Kidney epithelial cell (primary cell): ENCODE measurements around the gene C13orf46. TPM values are rescaled to one million over a fixed set of nuclear protein-coding genes. Genes with fewer than 3 reads are reported as not detected.

Source experiments
- DNase-seq: peaks from one replicate; pipeline ENCODE4 v3.0.0-alpha.2; 2010; ENCODE audit warnings: low read depth
- H3K27me3 ChIP-seq: 2 replicates; pipeline ENCODE4 v1.6.0; 2011; ENCODE audit warnings: low read length; ENCODE audit not compliant: control insufficient read depth, insufficient read depth
- H3K36me3 ChIP-seq: 2 replicates; pipeline ENCODE4 v1.5.1; 2011; ENCODE audit warnings: low read length; ENCODE audit not compliant: control insufficient read depth, insufficient read depth
- H3K4me3 ChIP-seq: 2 replicates; pipeline ENCODE4 v1.5.1; 2011; ENCODE audit warnings: low read depth, mild to moderate bottlenecking, control low read depth, low read length
- CTCF ChIP-seq: IDR thresholded peaks from 2 replicates; pipeline ENCODE4 v1.5.1; 2011; ENCODE audit warnings: mild to moderate bottlenecking, moderate library complexity, low read length, control low read depth, inconsistent platforms; ENCODE audit not compliant: insufficient read depth, poor library complexity, severe bottlenecking
- total RNA-seq: library from RNA; depleted of rRNA; stranded (reverse); fragments of >200 nt; gene quantifications from 2 replicates; pipeline ENCODE4 v1.2.3, GENCODE V29; 2015

C13orf46 gene
- total RNA-seq, 1 donor from 2014 or later, result 0.04 TPM

DNA sequence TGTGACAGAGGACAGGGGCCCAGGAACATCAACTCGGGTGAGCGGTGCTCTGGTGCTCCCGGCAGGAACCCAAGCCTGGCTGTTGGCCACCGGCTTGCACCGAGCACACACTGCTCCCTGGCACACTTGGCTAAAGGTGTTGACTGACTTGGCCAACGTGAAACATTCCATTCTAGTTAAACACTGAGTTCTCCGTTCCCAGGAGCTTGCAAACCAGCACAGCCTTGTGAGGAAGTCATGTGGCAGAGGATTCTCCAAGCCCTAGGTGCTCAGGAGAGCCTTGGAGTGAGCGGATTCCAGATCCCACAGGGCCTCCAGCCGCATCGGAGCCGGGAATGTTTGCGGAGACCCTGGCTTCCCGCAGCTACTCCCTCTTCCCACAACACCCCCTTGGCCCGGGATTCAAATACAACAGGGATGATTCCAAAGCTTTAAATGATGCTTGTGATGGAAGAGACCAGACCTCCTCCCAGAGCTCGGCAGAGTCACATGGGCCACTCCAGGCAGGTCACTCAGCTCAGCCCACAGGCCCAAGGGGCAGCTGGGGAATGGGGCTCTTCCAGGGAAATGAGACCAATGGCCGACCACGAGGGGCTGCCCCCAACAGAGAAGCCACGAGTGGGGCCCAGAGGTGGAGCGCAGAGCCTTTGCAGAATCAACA lies 2.9 kb downstream of the C13orf46 start:
- TF ChIP-seq CTCF, result no peak
- Histone ChIP-seq H3K36me3 (no peaks in the 10 kb centered on the region), H3K27me3 (no peaks in the 10 kb centered on the region), H3K4me3 (no peak overlapping the region)
- no peak for DNase-seq

DNA sequence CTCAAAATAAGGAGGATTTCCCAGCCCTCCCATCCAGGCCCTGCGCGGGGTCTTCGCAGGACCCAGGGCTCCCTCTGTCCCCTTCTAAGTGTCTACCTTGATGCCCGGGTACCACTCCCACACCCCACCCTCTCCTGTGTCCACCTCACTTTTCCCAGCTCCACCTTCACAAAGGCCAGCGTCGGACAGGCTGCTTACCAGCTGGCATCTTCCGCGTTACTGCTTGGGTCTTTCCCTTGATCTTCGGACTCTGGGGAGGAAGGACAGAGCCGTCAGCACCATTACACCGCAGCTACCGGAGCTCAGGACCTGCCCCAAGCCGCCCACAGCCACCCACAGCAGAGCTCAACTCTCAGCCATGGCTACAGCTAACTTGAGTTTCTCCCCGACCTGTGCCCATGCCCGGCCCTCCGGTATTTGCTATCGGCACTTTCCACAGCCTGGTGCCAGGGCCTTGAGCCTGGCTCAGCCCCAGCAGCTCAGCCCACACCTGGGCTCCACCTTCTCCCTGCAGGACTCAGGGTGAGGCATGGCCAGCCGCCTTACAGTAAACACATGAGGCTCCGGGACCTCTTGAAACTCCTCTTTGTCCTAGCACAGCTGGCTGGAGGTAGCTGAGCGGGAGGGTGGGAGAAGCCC lies 3.8 kb downstream of the C13orf46 start:
- H3K36me3 ChIP-seq, result no peaks in the 10 kb centered on the region
- no peak overlapping the region for H3K4me3 ChIP-seq
- no peak for DNase-seq

GRCh38 chr13:113969311-113969972 lies 4.4 kb downstream of the C13orf46 start:
- H3K27me3 ChIP-seq, result no peaks in the 10 kb centered on the region
- DNase-seq, result no peak
- H3K36me3 ChIP-seq, result no peaks in the 10 kb centered on the region
- no peak for TF ChIP-seq CTCF
- no peak overlapping the region for H3K4me3 ChIP-seq

More for the DNA sequence above, 3.8 kb downstream of the C13orf46 start:
- no peaks in the 10 kb centered on the region for H3K27me3 ChIP-seq
- TF ChIP-seq CTCF, result no peak

DNA sequence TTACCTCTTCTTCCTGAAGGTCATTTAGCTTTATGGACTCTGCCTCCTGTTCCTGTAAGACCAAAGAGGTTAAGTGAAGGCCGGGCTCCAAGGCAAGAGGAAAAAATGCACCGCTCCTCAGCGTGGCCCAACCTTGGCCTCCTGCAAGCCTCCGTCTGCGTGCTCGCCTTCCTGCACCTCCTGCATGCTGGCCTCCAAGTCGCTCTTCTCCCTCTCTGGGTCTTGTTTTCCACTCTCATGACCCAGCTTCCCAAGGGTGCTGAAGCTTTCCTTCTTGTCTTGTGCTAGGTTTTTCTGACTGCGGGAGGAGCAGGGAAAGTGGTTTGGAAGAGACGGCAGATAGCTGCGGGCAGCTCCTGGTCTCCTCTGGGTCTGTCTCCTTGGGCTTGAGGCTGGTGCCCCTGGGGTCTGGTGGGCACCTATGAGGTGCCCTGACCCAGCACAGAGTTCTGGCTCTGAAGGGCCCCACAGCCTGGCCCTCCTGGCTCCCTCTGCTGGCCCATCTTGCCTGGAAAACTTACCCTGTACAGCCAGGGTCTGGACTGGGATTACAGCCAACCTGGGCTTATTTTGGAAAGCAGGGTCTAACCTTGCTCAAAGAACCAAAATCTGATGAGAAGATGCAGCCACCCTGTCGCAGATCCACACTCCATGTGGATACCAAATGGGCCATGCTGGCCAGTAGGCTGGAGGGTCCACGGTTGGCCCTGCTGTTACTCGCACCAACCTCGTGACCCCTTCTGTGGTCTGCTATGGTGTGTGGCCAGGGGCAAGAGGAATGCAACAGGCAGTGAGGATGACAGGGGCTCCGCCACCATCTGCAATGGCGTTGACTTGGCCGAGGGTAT lies 5.2 kb downstream of the C13orf46 start:
- H3K36me3 ChIP-seq, result no peaks in the 10 kb centered on the region
- TF ChIP-seq CTCF, result no peak
- H3K27me3 ChIP-seq, result no peaks in the 10 kb centered on the region
- no peak overlapping the region for H3K4me3 ChIP-seq
- DNase-seq, result no peak

GRCh38 chr13:113967729-113968462 lies 6.0 kb downstream of the C13orf46 start:
- H3K4me3 ChIP-seq, result no peak overlapping the region
- no peaks in the 10 kb centered on the region for H3K36me3 ChIP-seq
- no peaks in the 10 kb centered on the region for H3K27me3 ChIP-seq
- DNase-seq, result no peak
- TF ChIP-seq CTCF, result no peak
